ENCODE results near the gene TMEM87A.

TMEM87A gene

GRCh38 chr15:42199126-42199525 is 74.1 kb downstream of the TMEM87A start:
- Histone ChIP-seq H3K9me3 (ENCODE audit: insufficient read depth, low read depth, low read length) (no peaks in the 10 kb centered on the region), H3K27me3 (ENCODE audit: insufficient read depth, low read length) (no peaks in the 10 kb centered on the region), H3K4me1 (ENCODE audit: insufficient read depth, low read length) (no peaks in the 10 kb centered on the region), H3K9ac (ENCODE audit: low read depth, low read length) (no peak overlapping the region), H3K27ac (ENCODE audit: low read length) (no peak overlapping the region), H3K4me3 (ENCODE audit: low read length) (no peak overlapping the region), H3K36me3 (ENCODE audit: insufficient read depth, low read depth, low read length) (peaks cover 10% of the 10 kb centered on the region)

- no peak overlapping the region for H3K9ac ChIP-seq (ENCODE audit: low read depth, low read length)
- H3K27ac ChIP-seq (ENCODE audit: low read length): no peak overlapping the region
- no peaks in the 10 kb centered on the region for H3K27me3 ChIP-seq (ENCODE audit: insufficient read depth, low read length)
- no peaks in the 10 kb centered on the region for H3K9me3 ChIP-seq (ENCODE audit: insufficient read depth, low read depth, low read length)
- H3K4me3 ChIP-seq (ENCODE audit: low read length): no peak overlapping the region
- H3K36me3 ChIP-seq (ENCODE audit: insufficient read depth, low read depth, low read length): peaks cover 10% of the 10 kb centered on the region
- no peaks in the 10 kb centered on the region for H3K4me1 ChIP-seq (ENCODE audit: insufficient read depth, low read length)
Observed at GRCh38 chr15:42198516-42198915, 74.7 kb downstream of the TMEM87A start.

GRCh38 chr15:42194513-42194912 is 78.7 kb downstream of the TMEM87A start:
- Histone ChIP-seq H3K4me1 (ENCODE audit: insufficient read depth, low read length) (no peaks in the 10 kb centered on the region), H3K4me3 (ENCODE audit: low read length) (no peak overlapping the region), H3K36me3 (ENCODE audit: insufficient read depth, low read depth, low read length) (peaks cover 28% of the 10 kb centered on the region), H3K9ac (ENCODE audit: low read depth, low read length) (no peak overlapping the region), H3K27me3 (ENCODE audit: insufficient read depth, low read length) (no peaks in the 10 kb centered on the region), H3K27ac (ENCODE audit: low read length) (no peak overlapping the region), H3K9me3 (ENCODE audit: insufficient read depth, low read depth, low read length) (no peaks in the 10 kb centered on the region)

- no peaks in the 10 kb centered on the region for H3K27me3 ChIP-seq (ENCODE audit: insufficient read depth, low read length)
- no peak overlapping the region for H3K4me3 ChIP-seq (ENCODE audit: low read length)
- H3K27ac ChIP-seq (ENCODE audit: low read length): no peak overlapping the region
- H3K36me3 ChIP-seq (ENCODE audit: insufficient read depth, low read depth, low read length): peaks cover 32% of the 10 kb centered on the region
- H3K9ac ChIP-seq (ENCODE audit: low read depth, low read length): no peak overlapping the region
- no peaks in the 10 kb centered on the region for H3K4me1 ChIP-seq (ENCODE audit: insufficient read depth, low read length)
- H3K9me3 ChIP-seq (ENCODE audit: insufficient read depth, low read depth, low read length): no peaks in the 10 kb centered on the region
Observed at GRCh38 chr15:42193383-42193782, 79.8 kb downstream of the TMEM87A start.

- Histone ChIP-seq H3K36me3 (ENCODE audit: insufficient read depth, low read depth, low read length) (peaks cover 38% of the 10 kb centered on the region), H3K9ac (ENCODE audit: low read depth, low read length) (no peak overlapping the region), H3K4me3 (ENCODE audit: low read length) (no peak overlapping the region)
Observed at GRCh38 chr15:42191610-42192346, 81.5 kb downstream of the TMEM87A start.

GRCh38 chr15:42190370-42190769 is 82.9 kb downstream of the TMEM87A start:
- Histone ChIP-seq H3K9me3 (ENCODE audit: insufficient read depth, low read depth, low read length) (no peaks in the 10 kb centered on the region), H3K27ac (ENCODE audit: low read length) (no peak overlapping the region), H3K4me3 (ENCODE audit: low read length) (no peak overlapping the region), H3K4me1 (ENCODE audit: insufficient read depth, low read length) (no peaks in the 10 kb centered on the region), H3K9ac (ENCODE audit: low read depth, low read length) (no peak overlapping the region), H3K36me3 (ENCODE audit: insufficient read depth, low read depth, low read length) (peaks cover 52% of the 10 kb centered on the region), H3K27me3 (ENCODE audit: insufficient read depth, low read length) (no peaks in the 10 kb centered on the region)

More at GRCh38 chr15:42191610-42192346, 81.5 kb downstream of the TMEM87A start:
- Histone ChIP-seq H3K9me3 (ENCODE audit: insufficient read depth, low read depth, low read length) (no peaks in the 10 kb centered on the region), H3K4me1 (ENCODE audit: insufficient read depth, low read length) (no peaks in the 10 kb centered on the region), H3K27me3 (ENCODE audit: insufficient read depth, low read length) (no peaks in the 10 kb centered on the region), H3K27ac (ENCODE audit: low read length) (no peak overlapping the region)

GRCh38 chr15:42185801-42186200 is 87.4 kb downstream of the TMEM87A start:
- H3K4me3 ChIP-seq (ENCODE audit: low read length): no peak overlapping the region
- H3K27me3 ChIP-seq (ENCODE audit: insufficient read depth, low read length): no peaks in the 10 kb centered on the region
- peaks cover 82% of the 10 kb centered on the region for H3K36me3 ChIP-seq (ENCODE audit: insufficient read depth, low read depth, low read length)

GRCh38 chr15:42184736-42185135 is 88.5 kb downstream of the TMEM87A start:
- peaks cover 82% of the 10 kb centered on the region for H3K36me3 ChIP-seq (ENCODE audit: insufficient read depth, low read depth, low read length)

More at GRCh38 chr15:42185801-42186200, 87.4 kb downstream of the TMEM87A start:
- Histone ChIP-seq H3K4me1 (ENCODE audit: insufficient read depth, low read length) (no peaks in the 10 kb centered on the region), H3K9me3 (ENCODE audit: insufficient read depth, low read depth, low read length) (no peaks in the 10 kb centered on the region), H3K27ac (ENCODE audit: low read length) (no peak overlapping the region), H3K9ac (ENCODE audit: low read depth, low read length) (no peak overlapping the region)

GRCh38 chr15:42184296-42184695 is 88.9 kb downstream of the TMEM87A start:
- Histone ChIP-seq H3K9me3 (ENCODE audit: insufficient read depth, low read depth, low read length) (no peaks in the 10 kb centered on the region), H3K27me3 (ENCODE audit: insufficient read depth, low read length) (no peaks in the 10 kb centered on the region), H3K9ac (ENCODE audit: low read depth, low read length) (no peak overlapping the region), H3K27ac (ENCODE audit: low read length) (no peak overlapping the region), H3K4me3 (ENCODE audit: low read length) (no peak overlapping the region), H3K4me1 (ENCODE audit: insufficient read depth, low read length) (no peaks in the 10 kb centered on the region), H3K36me3 (ENCODE audit: insufficient read depth, low read depth, low read length) (peaks cover 83% of the 10 kb centered on the region)

More at GRCh38 chr15:42184736-42185135, 88.5 kb downstream of the TMEM87A start:
- H3K9me3 ChIP-seq (ENCODE audit: insufficient read depth, low read depth, low read length): no peaks in the 10 kb centered on the region
- H3K27ac ChIP-seq (ENCODE audit: low read length): no peak overlapping the region
- H3K27me3 ChIP-seq (ENCODE audit: insufficient read depth, low read length): no peaks in the 10 kb centered on the region
- H3K9ac ChIP-seq (ENCODE audit: low read depth, low read length): no peak overlapping the region
- H3K4me1 ChIP-seq (ENCODE audit: insufficient read depth, low read length): no peaks in the 10 kb centered on the region
- H3K4me3 ChIP-seq (ENCODE audit: low read length): no peak overlapping the region

- Histone ChIP-seq H3K27ac (ENCODE audit: low read length) (no peak overlapping the region), H3K36me3 (ENCODE audit: insufficient read depth, low read depth, low read length) (peaks cover 80% of the 10 kb centered on the region), H3K27me3 (ENCODE audit: insufficient read depth, low read length) (no peaks in the 10 kb centered on the region), H3K4me1 (ENCODE audit: insufficient read depth, low read length) (no peaks in the 10 kb centered on the region), H3K9ac (ENCODE audit: low read depth, low read length) (no peak overlapping the region), H3K4me3 (ENCODE audit: low read length) (no peak overlapping the region), H3K9me3 (ENCODE audit: insufficient read depth, low read depth, low read length) (no peaks in the 10 kb centered on the region)
Observed at GRCh38 chr15:42182961-42183360, 90.3 kb downstream of the TMEM87A start.

GRCh38 chr15:42182328-42182886 is 90.8 kb downstream of the TMEM87A start:
- H3K4me1 ChIP-seq (ENCODE audit: insufficient read depth, low read length): no peaks in the 10 kb centered on the region
- H3K4me3 ChIP-seq (ENCODE audit: low read length): no peak overlapping the region
- H3K36me3 ChIP-seq (ENCODE audit: insufficient read depth, low read depth, low read length): peaks cover 77% of the 10 kb centered on the region
- H3K27ac ChIP-seq (ENCODE audit: low read length): no peak overlapping the region
- no peaks in the 10 kb centered on the region for H3K27me3 ChIP-seq (ENCODE audit: insufficient read depth, low read length)
- H3K9ac ChIP-seq (ENCODE audit: low read depth, low read length): no peak overlapping the region
- no peaks in the 10 kb centered on the region for H3K9me3 ChIP-seq (ENCODE audit: insufficient read depth, low read depth, low read length)

GRCh38 chr15:42178056-42178455 is 95.2 kb downstream of the TMEM87A start:
- Histone ChIP-seq H3K9ac (ENCODE audit: low read depth, low read length) (no peak overlapping the region), H3K36me3 (ENCODE audit: insufficient read depth, low read depth, low read length) (peaks cover 64% of the 10 kb centered on the region), H3K9me3 (ENCODE audit: insufficient read depth, low read depth, low read length) (no peaks in the 10 kb centered on the region), H3K27me3 (ENCODE audit: insufficient read depth, low read length) (no peaks in the 10 kb centered on the region), H3K4me3 (ENCODE audit: low read length) (no peak overlapping the region), H3K27ac (ENCODE audit: low read length) (no peak overlapping the region), H3K4me1 (ENCODE audit: insufficient read depth, low read length) (no peaks in the 10 kb centered on the region)
